GM12872 (cell line): ENCODE results near the gene LEMD1.

Source experiments
- CTCF ChIP-seq: IDR thresholded peaks from 3 replicates; pipeline ENCODE4 v1.5.1; 2011; ENCODE audit warnings: low read depth, mild to moderate bottlenecking, low read length, moderate library complexity; ENCODE audit not compliant: insufficient read depth

The LEMD1 gene

GRCh38 chr1:205421798-205422197 lies at the start of gene LEMD1:
TSS of gene LEMD1 (minus strand) at chr1:205422056. CDS start at chr1:205420536, 1,520 bp downstream.
- TF ChIP-seq CTCF = no peak

GRCh38 chr1:205470131-205470530 lies 48.3 kb upstream of the LEMD1 start:
- TF ChIP-seq CTCF = no peak

GRCh38 chr1:205466595-205467220 lies 44.9 kb upstream of the LEMD1 start:
- TF ChIP-seq CTCF = no peak

- no peak for TF ChIP-seq CTCF
Measured at GRCh38 chr1:205465392-205465791, 43.5 kb upstream of the LEMD1 start.

GRCh38 chr1:205458777-205459566 lies 37.1 kb upstream of the LEMD1 start:
- no peak for TF ChIP-seq CTCF

- no peak for TF ChIP-seq CTCF
Measured at GRCh38 chr1:205456868-205457745, 35.3 kb upstream of the LEMD1 start.

GRCh38 chr1:205456383-205456867 lies 34.6 kb upstream of the LEMD1 start:
- no peak for TF ChIP-seq CTCF
